MM.1S (cell line): ENCODE measurements around the gene TYW1.
"Not testable (repeated sequence)": the region's sequence is repeated elsewhere in the genome, so short reads cannot be mapped to it uniquely, and the experiment has no call there.

Experiments
- CTCF ChIP-seq: fragments of 300-600 bp; sonication (generic); IDR thresholded peaks from 2 replicates; pipeline ENCODE4 v1.5.1; 2016; ENCODE audit warnings: antibody characterized with exemption, low read length, mixed read lengths
- EZH2 ChIP-seq: fragments of 300-600 bp; sonication (generic); optimal IDR thresholded peaks from 2 replicates; pipeline ENCODE3; 2017; ENCODE audit warnings: low read depth, mild to moderate bottlenecking, antibody characterized with exemption, low read length, mixed read lengths
- EZH2phosphoT487 ChIP-seq: fragments of 300-600 bp; sonication (generic); IDR thresholded peaks from 2 replicates; pipeline ENCODE4 v1.6.1; 2018; ENCODE audit warnings: antibody characterized with exemption, low read length

- not testable (repeated sequence) for TF ChIP-seq CTCF, EZH2, EZH2phosphoT487
Measured at GRCh38 chr7:67004145-67004544, 7.5 kb downstream of the TYW1 start.
